ENCODE results near the gene SPARCL1.

- TF ChIP-seq EZH2 (IDR thresholded peaks at IDR 0.05; ENCODE audit: borderline replicate concordance, low read length) (no peak), CTCF (IDR thresholded peaks at IDR 0.05; ENCODE audit: low read length) (no peak)
These were observed 41.2 kb upstream of the SPARCL1 start for GRCh38 chr4:87570290-87570805.

Data from OCI-LY1 (cell line).